K562 (cell line): Measurements from ENCODE around the gene TANK. TPM values are rescaled to one million over a fixed set of nuclear protein-coding genes. Genes with fewer than 3 reads are reported as not detected.

Source experiments
- ATAC-seq: fragments of 200-7000 bp; cut with Tn5 transposase; 3 replicates; pipeline ENCODE4 v1.9.1; 2020; ENCODE audit warnings: moderate library complexity
- BruUV-seq: library from RNA; stranded (reverse); fragments of 400-500 nt; replicated peaks from 2 replicates; lab custom pipeline; 2021; lab: Mats Ljungman, UMichigan
- CTCF ChIA-PET: fragments of 300-600 bp; formaldehyde crosslinking; extraction: SDS; loops from one replicate; lab custom pipeline; 2021; ENCODE audit warnings: low intra/inter-chr PET ratio; lab: Yijun Ruan, JAX
- POLR2A ChIA-PET: fragments of 300-600, 350-650 bp; sonication (Branson Sonifier 250); formaldehyde crosslinking; extraction: SDS; loops from one replicate; lab custom pipeline; 2021; ENCODE audit warnings: antibody characterized with exemption, inconsistent platforms; lab: Yijun Ruan, JAX
- DNase-seq, 4 experiments: peaks; one replicate each; pipeline versions ENCODE4 v3.0.0 to v3.0.0-alpha.2; 2011 to 2018; ENCODE audit warnings: low spot score in 3 of 4, mixed read lengths in 3 of 4; ENCODE audit errors: extremely low read depth in 1 of 4
- FAIRE-seq: peaks from 2 replicates; lab custom pipeline; 2011; peaks lifted over from hg19 to GRCh38; lab: Jason Lieb, UNC
- H2AFZ ChIP-seq: 2 replicates; pipeline ENCODE4 v1.6.0; 2011; ENCODE audit warnings: low read depth, low read length, control low read depth, inconsistent platforms
- H3K27ac ChIP-seq: fragments of 200-600 bp; 3 replicates; pipeline ENCODE4 v1.8.0; 2011; ENCODE audit warnings: low read depth, mild to moderate bottlenecking, control low read depth, inconsistent platforms, low read length, moderate library complexity, mixed read lengths; ENCODE audit errors: extremely low read depth
- H3K27me3 ChIP-seq, 2 experiments: fragments of 300-600 bp in 1 of 2; 2 replicates in 1 of 2; 3 replicates in 1 of 2; pipeline versions ENCODE4 v1.6.0 to v1.8.0; 2011; ENCODE audit warnings: inconsistent platforms in 2 of 2, low read length in 2 of 2, mild to moderate bottlenecking in 1 of 2, mixed read lengths in 1 of 2, moderate library complexity in 1 of 2; ENCODE audit not compliant: control insufficient read depth in 2 of 2, insufficient read depth in 2 of 2
- H3K36me3 ChIP-seq: fragments of 300-600 bp; 3 replicates; pipeline ENCODE4 v1.8.0; 2011; ENCODE audit warnings: mild to moderate bottlenecking, low read length, inconsistent platforms; ENCODE audit not compliant: control insufficient read depth, insufficient read depth
- H3K4me1 ChIP-seq, 2 experiments: fragments of 200-600 bp in 1 of 2; replicated peaks in 1 of 2; 2 replicates in 1 of 2; 3 replicates in 1 of 2; pipeline versions ENCODE4 v1.5.1 to v1.8.0; 2011; ENCODE audit warnings: inconsistent platforms in 2 of 2, low read length in 2 of 2, mild to moderate bottlenecking in 1 of 2, mixed read lengths in 1 of 2, moderate library complexity in 1 of 2; ENCODE audit not compliant: control insufficient read depth in 2 of 2, insufficient read depth in 2 of 2
- H3K4me2 ChIP-seq: 2 replicates; pipeline ENCODE4 v1.6.1; 2011; ENCODE audit warnings: low read length, control low read depth, inconsistent platforms, mixed read lengths; ENCODE audit not compliant: insufficient read depth
- H3K4me3 ChIP-seq: fragments of 200-600 bp; sonication (generic), shearing (Covaris generic); 2 replicates; pipeline ENCODE4 v1.5.1; 2016; ENCODE audit warnings: control low read depth, inconsistent platforms
- H3K79me2 ChIP-seq: fragments of 200-600 bp; 3 replicates; pipeline ENCODE4 v1.8.0; 2011; ENCODE audit warnings: low read length, inconsistent platforms; ENCODE audit not compliant: control insufficient read depth, insufficient read depth
- H3K9ac ChIP-seq, 2 experiments: 2 replicates each; pipeline versions ENCODE4 v1.6.0 to v1.6.1; 2011; ENCODE audit warnings: low read depth in 2 of 2, low read length in 2 of 2, control low read depth in 1 of 2, inconsistent platforms in 1 of 2, mild to moderate bottlenecking in 1 of 2, mixed read lengths in 1 of 2; ENCODE audit not compliant: insufficient read depth in 1 of 2
- H3K9me1 ChIP-seq: one replicate; pipeline ENCODE4 v1.6.0; 2011; ENCODE audit warnings: inconsistent platforms, mild to moderate bottlenecking, low read length, moderate library complexity; ENCODE audit not compliant: control insufficient read depth, insufficient read depth
- H3K9me3 ChIP-seq: replicated peaks from 2 replicates; pipeline ENCODE4 v1.5.1; 2011; ENCODE audit warnings: low read depth, low read length, inconsistent platforms; ENCODE audit not compliant: control insufficient read depth, insufficient read depth
- H4K20me1 ChIP-seq: replicated peaks from 2 replicates; pipeline ENCODE4 v1.6.1; 2011; ENCODE audit warnings: low read length, inconsistent platforms, mixed read lengths; ENCODE audit not compliant: control insufficient read depth, insufficient read depth
- CBX3 ChIP-seq, 2 experiments: IDR thresholded peaks; 1 replicate in 1 of 2; 2 replicates in 1 of 2; pipeline ENCODE4 v1.6.1; 2012; ENCODE audit warnings: inconsistent platforms in 2 of 2, low read length in 2 of 2, borderline replicate concordance in 1 of 2, control low read depth in 1 of 2
- CREB1 ChIP-seq, 2 experiments: sonication (generic) in 1 of 2; formaldehyde crosslinking in 1 of 2; IDR thresholded peaks; 2 replicates each; pipeline versions ENCODE4 v1.6.1 to v1.8.0; 2012 to 2022; ENCODE audit warnings: inconsistent platforms in 1 of 2, mild to moderate bottlenecking in 1 of 2, missing genetic modification reagents in 1 of 2, moderate library complexity in 1 of 2
- FOXP1 ChIP-seq: sonication (generic); formaldehyde crosslinking; IDR thresholded peaks from 2 replicates; pipeline ENCODE4 v1.8.0; 2022; ENCODE audit warnings: mild to moderate bottlenecking, missing genetic modification reagents
- GATAD2B ChIP-seq: fragments of 450-650 bp; IDR thresholded peaks from 2 replicates; pipeline ENCODE4 v1.6.1; 2017; ENCODE audit warnings: mild to moderate bottlenecking, borderline replicate concordance
- LEF1 ChIP-seq: fragments of 450-650 bp; IDR thresholded peaks from 2 replicates; pipeline ENCODE4 v1.6.1; 2016; ENCODE audit warnings: mild to moderate bottlenecking
- MYC ChIP-seq, 2 experiments: fragments of 250-450 bp in 1 of 2; sonication (Bioruptor Pico) in 1 of 2; IDR thresholded peaks; 2 replicates each; pipeline versions ENCODE4 v1.5.1 to v1.6.1; 2012 to 2021; ENCODE audit warnings: low read depth in 2 of 2, borderline replicate concordance in 1 of 2, improper control_type of control experiment in 1 of 2, low read length in 1 of 2, mild to moderate bottlenecking in 1 of 2, moderate library complexity in 1 of 2
- PYGO2 ChIP-seq: fragments of 450-650 bp; IDR thresholded peaks from 2 replicates; pipeline ENCODE4 v1.6.1; 2016; ENCODE audit warnings: mild to moderate bottlenecking, missing genetic modification characterization, moderate library complexity, missing compliant biosample characterization
- STAT5B ChIP-seq: fragments of 250-450 bp; sonication (Bioruptor Pico); IDR thresholded peaks from 2 replicates; pipeline ENCODE4 v1.8.0; 2021; ENCODE audit warnings: mild to moderate bottlenecking, inconsistent platforms
- TEAD2 ChIP-seq: fragments of 450-650 bp; IDR thresholded peaks from 2 replicates; pipeline ENCODE4 v1.6.1; 2016; ENCODE audit warnings: missing genetic modification characterization, control low read depth, missing compliant biosample characterization
- WGBS: fragments of 100-300 bp; shearing (Covaris generic); methylation state at CpG from one replicate; pipeline ENCODE4 v1.1.6; 2016; ENCODE audit warnings: low coverage, mixed read lengths; ENCODE audit not compliant: insufficient coverage; ENCODE audit errors: missing lambda C conversion rate; 5-methylcytosine and 5-hydroxymethylcytosine counted together
- in situ Hi-C: fragments of 300-500 bp; cut with MboI; formaldehyde crosslinking; loops from 4 replicates; pipeline ENCODE4 v1.15.0; 2018; ENCODE audit warnings: inconsistent platforms, mixed read lengths
- intact Hi-C: fragments of 100-400 bp; cut with micrococcal nuclease; formaldehyde crosslinking; loops from 2 replicates; pipeline ENCODE4 v1.14.2; 2022
- polyA plus RNA-seq, 8 experiments: library from polyadenylated mRNA; depleted of rRNA in 4 of 8; stranded (reverse) in 5 of 8; unstranded in 3 of 8; fragments of >200 nt; fragmentation: Nextera tagmentation in 2 of 8; fragmentation: Illumina TruSeq in 1 of 8; extraction: Ambion mirVana in 2 of 8; extraction: Trizol in 1 of 8; gene quantifications; 2 replicates each; pipeline versions ENCODE4 v1.2.1 to v1.2.3, GENCODE V29; 2011 to 2014; ENCODE audit warnings: inconsistent platforms in 1 of 8, missing spikeins in 1 of 8
- total RNA-seq, 7 experiments: library from RNA; depleted of rRNA in 6 of 7; stranded (reverse); fragments of >200 nt in 6 of 7; fragmentation: Illumina TruSeq in 2 of 7; extraction: Trizol in 2 of 7; gene quantifications; 2 replicates each; pipeline versions ENCODE4 v1.2.1 to v1.2.3, GENCODE V29; 2011 to 2021; ENCODE audit warnings: low replicate concordance in 1 of 7
- TF ChIP-seq, protein P1 (sequence below): conservative IDR thresholded peaks from 2 replicates; pipeline ENCODE4 v1.6.1; 2011; ENCODE audit warnings: low read depth, mild to moderate bottlenecking, low read length; ENCODE audit not compliant: control insufficient read depth
- TF ChIP-seq, protein P2 (sequence below), 3 experiments: IDR thresholded peaks in 2 of 3; conservative IDR thresholded peaks in 1 of 3; 2 replicates each; pipeline ENCODE4 v1.5.1; 2011 to 2012; ENCODE audit warnings: low read length in 3 of 3, mild to moderate bottlenecking in 3 of 3, control low read depth in 2 of 3, improper control_type of control experiment in 1 of 3, inconsistent platforms in 1 of 3, low read depth in 1 of 3, mixed read lengths in 1 of 3, moderate library complexity in 1 of 3; ENCODE audit not compliant: insufficient read depth in 2 of 3

The TANK gene
- total and polyA plus RNA-seq, 9 of the 15 experiments (the other 6 are each of a cell fraction or from before 2014, with no cell fraction given), result 43.0 to 91.5 (median 54.4) TPM

DNA sequence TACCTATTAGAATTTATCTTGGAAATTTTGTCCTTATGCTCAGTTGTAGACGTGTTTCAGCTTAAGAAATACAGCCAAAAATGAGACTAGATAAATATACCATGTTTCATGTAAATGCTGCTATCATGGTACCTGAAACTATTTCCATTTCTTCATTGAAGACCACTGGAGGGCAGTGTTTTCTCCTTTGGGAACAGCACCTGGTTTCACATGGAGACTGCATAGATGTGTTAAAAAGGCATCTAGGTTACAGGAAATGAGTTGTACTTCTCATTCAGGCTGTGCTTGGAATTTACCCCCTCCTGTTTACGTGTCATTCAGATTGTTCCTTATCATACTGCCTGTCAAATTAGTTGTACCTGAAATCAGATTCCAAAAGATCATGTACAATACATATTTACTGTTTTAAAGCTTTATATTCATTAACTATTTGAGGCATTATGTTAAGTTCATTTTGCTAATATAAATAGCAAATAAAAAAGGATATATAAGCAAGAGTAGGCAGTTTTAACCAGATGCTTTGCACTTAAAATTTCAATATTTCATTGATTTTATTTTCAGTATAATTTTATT lies 90.7 kb downstream of the TANK start:
- peak; percentile 39 to 80 (median 60) for DNase-seq
- no peaks in the 10 kb centered on the region for H3K36me3 ChIP-seq
- no peaks in the 10 kb centered on the region; a peak in 1 of 5 replicates for H3K27me3 ChIP-seq
- no peaks in the 10 kb centered on the region for H4K20me1 ChIP-seq
- H3K9ac ChIP-seq, result no peak overlapping the region
- H3K4me2 ChIP-seq, result no peak overlapping the region
- intact Hi-C loops (loop anchor here (2.0 to 10.0 kb wide), 3 partner anchors 22 to 874 kb away; no protein-coding TSS in a partner anchor), in situ Hi-C loops (loop anchor here (25.0 kb wide), 2 partner anchors 886 to 1061 kb away; partner anchors contain the start of gene IFIH1)
- no TSS peak for BruUV-seq
- peaks cover 0 to 2% of the 10 kb centered on the region in 2 experiments; a peak in 1 of 5 replicates for H3K4me1 ChIP-seq
- ATAC-seq, result peak; percentile 90
- peak; percentile 92 for FAIRE-seq
- no peaks in the 10 kb centered on the region for H3K9me3 ChIP-seq
- no peaks in the 10 kb centered on the region for H3K9me1 ChIP-seq
- ChIA-PET CTCF (interaction anchor here (0.9 kb wide), 1 partner anchor 22 kb away, joined by 3 read pairs; no protein-coding TSS in a partner anchor), POLR2A (no interaction called here)
- WGBS, result 2% methylated on average over 2 of the region's 2 CpGs
- no peak overlapping the region for H3K4me3 ChIP-seq
- H2AFZ ChIP-seq, result no peak overlapping the region
- H3K27ac ChIP-seq, result no peak overlapping the region
- no peaks in the 10 kb centered on the region for H3K79me2 ChIP-seq
- TF ChIP-seq, protein P1, sequence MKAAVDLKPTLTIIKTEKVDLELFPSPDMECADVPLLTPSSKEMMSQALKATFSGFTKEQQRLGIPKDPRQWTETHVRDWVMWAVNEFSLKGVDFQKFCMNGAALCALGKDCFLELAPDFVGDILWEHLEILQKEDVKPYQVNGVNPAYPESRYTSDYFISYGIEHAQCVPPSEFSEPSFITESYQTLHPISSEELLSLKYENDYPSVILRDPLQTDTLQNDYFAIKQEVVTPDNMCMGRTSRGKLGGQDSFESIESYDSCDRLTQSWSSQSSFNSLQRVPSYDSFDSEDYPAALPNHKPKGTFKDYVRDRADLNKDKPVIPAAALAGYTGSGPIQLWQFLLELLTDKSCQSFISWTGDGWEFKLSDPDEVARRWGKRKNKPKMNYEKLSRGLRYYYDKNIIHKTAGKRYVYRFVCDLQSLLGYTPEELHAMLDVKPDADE, result no peak
- TF ChIP-seq TEAD2 (tag), result 0 out of 2 replicates have a peak, but pooled peaks have one; percentile 21
- TF ChIP-seq GATAD2B, result no peak
- TF ChIP-seq MYC (IDR thresholded peaks at IDR 0.05; ENCODE audit: low read depth, low read length), result no peak
- TF ChIP-seq MYC (CRISPR knock-in tag; IDR thresholded peaks at IDR 0.05; ENCODE audit: borderline replicate concordance, low read depth), result no peak
- no peak for TF ChIP-seq STAT5B
- no peak for TF ChIP-seq FOXP1 (CRISPR knock-in tag)
- TF ChIP-seq LEF1, result no peak
- TF ChIP-seq CREB1 (IDR thresholded peaks at IDR 0.05), result no peak
- TF ChIP-seq CREB1 (CRISPR knock-in tag; IDR thresholded peaks at IDR 0.05), result no peak
- TF ChIP-seq, protein P2, sequence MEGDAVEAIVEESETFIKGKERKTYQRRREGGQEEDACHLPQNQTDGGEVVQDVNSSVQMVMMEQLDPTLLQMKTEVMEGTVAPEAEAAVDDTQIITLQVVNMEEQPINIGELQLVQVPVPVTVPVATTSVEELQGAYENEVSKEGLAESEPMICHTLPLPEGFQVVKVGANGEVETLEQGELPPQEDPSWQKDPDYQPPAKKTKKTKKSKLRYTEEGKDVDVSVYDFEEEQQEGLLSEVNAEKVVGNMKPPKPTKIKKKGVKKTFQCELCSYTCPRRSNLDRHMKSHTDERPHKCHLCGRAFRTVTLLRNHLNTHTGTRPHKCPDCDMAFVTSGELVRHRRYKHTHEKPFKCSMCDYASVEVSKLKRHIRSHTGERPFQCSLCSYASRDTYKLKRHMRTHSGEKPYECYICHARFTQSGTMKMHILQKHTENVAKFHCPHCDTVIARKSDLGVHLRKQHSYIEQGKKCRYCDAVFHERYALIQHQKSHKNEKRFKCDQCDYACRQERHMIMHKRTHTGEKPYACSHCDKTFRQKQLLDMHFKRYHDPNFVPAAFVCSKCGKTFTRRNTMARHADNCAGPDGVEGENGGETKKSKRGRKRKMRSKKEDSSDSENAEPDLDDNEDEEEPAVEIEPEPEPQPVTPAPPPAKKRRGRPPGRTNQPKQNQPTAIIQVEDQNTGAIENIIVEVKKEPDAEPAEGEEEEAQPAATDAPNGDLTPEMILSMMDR (IDR thresholded peaks at IDR 0.05 in 2 of 3, conservative IDR thresholded peaks at IDR 0.05 in 1 of 3; ENCODE audit: insufficient read depth in 2 of 3, low read depth in 1 of 3, low read length in 3 of 3), result peak; percentile 61 to 75 (median 70)
- 0 out of 3 replicates have a peak, but pooled peaks of 1 of the 2 experiments have one; percentile 30 for TF ChIP-seq CBX3 (IDR thresholded peaks at IDR 0.05; ENCODE audit: borderline replicate concordance in 1 of 2, low read length in 2 of 2)
- TF ChIP-seq PYGO2 (tag), result no peak
